Activated CD8-positive, alpha-beta memory T cell treated with anti-CD3 and anti-CD28 coated beads, Interleukin-2, amount 50 U/mL, for 1 hour (primary cell): ENCODE measurements around the gene ILDR1.

Experiments used
- DNase-seq: peaks from one replicate; pipeline ENCODE4 v3.0.0-alpha.2; 2020; ENCODE audit errors: extremely low read depth

The ILDR1 gene

GRCh38 chr3:121992601-121993560 lies 29.2 kb downstream of the ILDR1 start:
- no peak for DNase-seq

- DNase-seq, result no peak
Observed at GRCh38 chr3:121989943-121990342, 32.1 kb downstream of the ILDR1 start.

- no peak for DNase-seq
Observed at GRCh38 chr3:121988146-121988545, 33.9 kb downstream of the ILDR1 start.

- no peak for DNase-seq
Observed at GRCh38 chr3:121985846-121986245, 36.2 kb downstream of the ILDR1 start.

- no peak for DNase-seq
Observed at GRCh38 chr3:121981473-121981872, 40.6 kb downstream of the ILDR1 start.

- DNase-seq, result no peak
Observed at GRCh38 chr3:121980450-121980796, 41.6 kb downstream of the ILDR1 start.

- no peak for DNase-seq
Observed at GRCh38 chr3:121979734-121980449, 42.2 kb downstream of the ILDR1 start.

GRCh38 chr3:121979246-121979645 lies 42.8 kb downstream of the ILDR1 start:
- DNase-seq, result no peak

- no peak for DNase-seq
Observed at GRCh38 chr3:121976727-121977126, 45.3 kb downstream of the ILDR1 start.

- DNase-seq, result no peak
Observed at GRCh38 chr3:121975702-121976302, 46.2 kb downstream of the ILDR1 start.

- DNase-seq, result no peak
Observed at GRCh38 chr3:121974601-121975111, 47.4 kb downstream of the ILDR1 start.

- DNase-seq, result no peak
Observed at GRCh38 chr3:121970047-121970446, 52.0 kb downstream of the ILDR1 start.

- DNase-seq, result no peak
Observed at GRCh38 chr3:121969631-121970030, 52.4 kb downstream of the ILDR1 start.

GRCh38 chr3:121963608-121964007 lies 58.4 kb downstream of the ILDR1 start:
- no peak for DNase-seq

- DNase-seq, result no peak
Observed at GRCh38 chr3:121962443-121962842, 59.6 kb downstream of the ILDR1 start.

GRCh38 chr3:121961283-121961682 lies 60.8 kb downstream of the ILDR1 start:
- no peak for DNase-seq

GRCh38 chr3:121958801-121959200 lies 63.2 kb downstream of the ILDR1 start:
- DNase-seq, result no peak

GRCh38 chr3:121957674-121958415 lies 64.2 kb downstream of the ILDR1 start:
- no peak for DNase-seq

- no peak for DNase-seq
Observed at GRCh38 chr3:121956363-121956762, 65.7 kb downstream of the ILDR1 start.

- no peak for DNase-seq
Observed at GRCh38 chr3:121951291-121951919, 70.6 kb downstream of the ILDR1 start.

GRCh38 chr3:121948641-121949040 lies 73.4 kb downstream of the ILDR1 start:
- DNase-seq, result no peak
